HK-2 (cell line): ENCODE data around the gene NEMP1.
"Not testable (repeated sequence)": the region's sequence is repeated elsewhere in the genome, so short reads cannot be mapped to it uniquely, and the experiment has no call there.

ENCODE experiments used
- DNase-seq: peaks from one replicate; pipeline ENCODE4 v3.0.0-alpha.2; 2018; ENCODE audit not compliant: unreplicated experiment

Gene NEMP1

GRCh38 chr12:57057067-57057751 is 21.4 kb downstream of the NEMP1 start:
- no peak for DNase-seq

DNA sequence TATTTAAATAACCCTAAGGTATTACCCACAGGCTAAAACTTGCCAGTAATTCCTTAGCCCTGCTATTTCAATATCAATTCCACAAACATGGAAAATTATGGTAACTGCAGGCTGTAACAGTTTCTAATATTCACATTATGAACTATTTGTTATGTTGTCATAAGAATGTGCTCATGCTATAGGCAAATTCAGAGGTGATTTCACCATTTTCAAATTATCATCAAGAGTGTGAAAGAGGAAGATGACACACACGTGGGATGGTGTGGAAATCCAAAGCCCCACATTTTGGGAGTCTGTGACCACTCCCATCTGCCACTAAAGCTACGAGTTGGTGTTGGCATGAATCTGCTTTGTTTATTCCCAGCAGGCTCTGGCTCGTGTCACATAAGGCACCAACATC is 22.8 kb downstream of the NEMP1 start:
- DNase-seq, result no peak

- DNase-seq, result not testable (repeated sequence)
Measured at GRCh38 chr12:57053901-57054300, 24.7 kb downstream of the NEMP1 start.

- DNase-seq, result not testable (repeated sequence)
Measured at GRCh38 chr12:57053146-57053545, 25.4 kb downstream of the NEMP1 start.

DNA sequence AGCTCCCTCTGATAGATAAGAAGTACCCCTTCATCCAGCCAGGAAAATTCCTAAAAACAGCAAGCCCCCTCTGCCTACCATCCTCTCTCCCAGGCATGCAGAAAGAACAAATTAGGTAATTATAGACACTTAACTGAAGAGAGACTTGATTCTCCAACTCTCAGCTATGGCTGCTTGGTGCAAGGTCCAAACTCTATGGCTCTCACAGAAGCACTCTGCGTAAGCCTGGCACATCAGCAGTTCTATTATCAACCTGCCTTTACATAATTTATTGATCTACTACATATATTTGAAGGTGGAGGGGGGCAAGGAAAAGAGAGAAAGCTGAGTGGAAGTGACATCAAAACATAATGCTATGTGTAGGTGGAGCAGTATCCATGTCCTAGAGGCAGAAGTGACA is 27.6 kb downstream of the NEMP1 start:
- DNase-seq, result no peak

DNA sequence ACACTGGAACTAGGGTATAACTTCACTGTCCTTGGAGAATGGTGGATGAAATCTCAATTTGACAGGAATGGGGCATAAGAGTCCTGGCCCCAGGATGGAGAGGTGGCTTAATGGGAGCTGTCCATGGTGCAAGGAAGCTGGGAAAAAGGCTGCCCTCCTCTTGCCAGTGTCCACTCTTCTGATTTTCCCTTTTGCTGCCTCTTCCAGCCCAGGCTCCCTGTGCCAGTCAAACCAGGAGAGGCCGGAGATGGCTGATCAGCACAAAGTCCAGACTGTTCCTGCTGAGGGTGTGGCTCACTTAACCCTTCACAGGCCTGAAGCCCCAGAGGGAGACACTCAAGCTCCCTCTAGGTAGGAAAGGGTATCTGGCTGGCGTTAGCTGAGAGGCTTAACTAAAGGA is 28.7 kb downstream of the NEMP1 start, which contains the start of gene MYO1A:
Gene MYO1A (minus strand): TSS at position 240 of the 400 bp plus-strand sequence. CDS start 1,806 bp downstream, outside the sequence.
- no peak for DNase-seq

- no peak for DNase-seq
Measured at GRCh38 chr12:57049119-57049446, 29.5 kb downstream of the NEMP1 start.

- no peak for DNase-seq
Measured at GRCh38 chr12:57048423-57049118, 30.0 kb downstream of the NEMP1 start.

GRCh38 chr12:57047981-57048380 is 30.6 kb downstream of the NEMP1 start:
- no peak for DNase-seq

DNA sequence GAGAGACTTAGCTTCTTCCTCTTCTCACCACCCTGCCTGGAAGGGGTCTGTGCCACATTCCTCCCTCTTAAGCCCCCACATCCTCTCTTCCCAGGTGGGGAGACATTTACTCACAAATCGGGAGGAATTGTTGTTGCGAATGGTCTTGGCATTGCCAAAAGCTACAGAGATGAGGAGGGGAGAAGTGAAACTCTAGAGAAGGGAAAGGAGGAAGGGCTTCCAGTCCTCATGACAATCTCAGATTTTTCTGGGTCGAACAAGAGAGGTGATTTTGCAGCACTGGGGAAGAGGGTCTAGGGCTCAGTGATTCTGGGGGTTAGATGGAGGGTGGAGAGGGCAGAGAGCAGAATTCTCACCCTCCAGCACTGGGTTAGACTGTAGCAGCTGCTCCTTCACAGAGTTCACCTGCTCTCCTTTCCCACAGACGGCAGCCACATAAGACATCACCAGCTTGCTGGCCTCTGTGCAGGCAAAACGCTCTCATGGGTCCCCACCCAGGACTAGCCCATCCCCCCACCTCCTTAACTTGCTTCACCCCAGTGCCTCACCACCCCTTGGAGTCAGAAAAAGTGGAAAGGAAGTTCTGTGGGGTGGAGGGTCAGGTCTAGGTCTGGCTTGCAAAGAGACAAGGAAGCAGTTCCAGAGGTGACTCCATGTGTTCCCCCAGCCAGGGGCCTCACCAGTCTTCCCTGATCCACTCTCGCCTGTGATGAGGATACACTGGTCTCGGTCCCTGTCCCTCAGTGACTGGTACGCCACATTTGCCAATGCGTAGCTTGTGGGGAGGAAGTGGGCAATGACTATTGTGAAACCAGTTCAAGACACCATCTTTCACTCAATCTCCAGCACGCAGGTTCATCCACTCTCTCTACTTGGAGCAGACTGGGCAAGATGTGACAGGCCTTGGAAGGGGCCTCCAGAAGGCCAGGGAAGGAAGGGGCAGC is 31.4 kb downstream of the NEMP1 start:
- DNase-seq, result no peak

DNA sequence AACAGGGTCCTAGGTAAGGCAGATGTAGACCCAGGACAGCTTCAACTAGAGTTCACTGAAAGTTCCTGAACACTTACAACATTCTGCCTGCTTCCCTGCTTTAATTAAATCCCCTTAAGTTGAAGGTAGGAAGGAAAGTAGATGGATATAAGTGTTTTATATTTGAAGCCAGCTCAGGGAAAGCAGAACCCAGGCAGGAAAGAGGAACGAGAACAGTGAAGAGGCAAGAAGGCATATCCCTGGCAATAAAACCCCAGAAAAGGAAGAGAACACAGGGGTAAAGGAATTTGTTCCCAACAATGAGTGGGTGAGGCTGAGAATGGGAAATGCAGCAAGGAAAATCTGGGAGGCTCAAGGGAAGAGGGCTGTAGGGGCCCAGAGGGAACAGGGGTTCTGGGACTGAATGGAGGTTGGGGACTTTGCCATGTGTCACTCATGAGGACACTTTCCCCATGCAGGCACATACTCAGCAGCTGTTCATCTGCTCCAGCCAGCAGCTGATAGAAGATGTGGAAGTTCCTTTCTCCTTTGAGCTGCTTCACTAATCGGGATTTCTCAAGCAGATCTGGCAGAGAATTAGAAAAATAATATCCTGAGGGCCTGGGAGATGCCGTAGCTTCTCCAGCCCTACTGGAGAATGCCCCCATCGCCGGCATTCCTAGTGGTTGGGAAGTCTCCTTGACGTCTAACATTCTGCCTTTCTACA is 32.4 kb downstream of the NEMP1 start:
- DNase-seq, result no peak

DNA sequence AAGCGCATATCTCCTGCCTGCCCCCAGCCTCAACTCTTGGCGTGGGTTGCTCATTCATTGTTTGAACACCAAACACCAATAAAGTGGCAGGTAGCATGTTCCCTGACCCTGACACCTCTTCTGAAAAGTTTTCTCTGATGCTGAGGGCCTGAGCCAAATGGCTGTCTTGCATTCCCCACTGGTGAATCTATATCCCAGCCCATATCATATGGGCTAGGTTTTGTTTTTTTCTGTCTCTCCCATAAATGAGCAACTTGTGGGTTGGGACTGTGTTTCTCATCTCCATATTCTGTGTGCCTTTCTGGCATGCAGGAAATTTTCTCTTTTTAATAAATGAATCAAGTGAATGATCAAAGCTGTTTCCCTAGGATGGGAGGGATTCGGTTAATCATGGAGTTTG is 33.7 kb downstream of the NEMP1 start:
- no peak for DNase-seq

- DNase-seq, result no peak
Measured at GRCh38 chr12:57044468-57044867, 34.1 kb downstream of the NEMP1 start.

DNA sequence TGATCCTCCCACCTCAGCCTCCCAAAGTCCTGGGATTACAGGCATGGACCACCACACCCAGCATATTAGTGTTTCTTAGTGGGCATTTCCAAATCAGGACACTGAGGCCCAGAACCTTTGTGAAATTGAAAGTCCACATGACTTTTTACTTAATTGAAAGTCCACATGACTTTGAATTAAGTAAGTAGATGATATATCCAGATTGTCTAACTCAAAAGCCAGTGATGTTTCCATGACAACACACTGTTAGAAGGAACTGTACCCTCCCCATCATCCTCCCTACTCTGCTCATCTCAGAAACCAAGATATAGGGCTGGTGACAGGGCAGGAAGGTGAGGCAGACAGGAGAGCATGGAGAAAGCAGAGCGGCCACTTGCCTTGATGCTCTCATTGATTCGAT is 35.9 kb downstream of the NEMP1 start:
- DNase-seq, result no peak

DNA sequence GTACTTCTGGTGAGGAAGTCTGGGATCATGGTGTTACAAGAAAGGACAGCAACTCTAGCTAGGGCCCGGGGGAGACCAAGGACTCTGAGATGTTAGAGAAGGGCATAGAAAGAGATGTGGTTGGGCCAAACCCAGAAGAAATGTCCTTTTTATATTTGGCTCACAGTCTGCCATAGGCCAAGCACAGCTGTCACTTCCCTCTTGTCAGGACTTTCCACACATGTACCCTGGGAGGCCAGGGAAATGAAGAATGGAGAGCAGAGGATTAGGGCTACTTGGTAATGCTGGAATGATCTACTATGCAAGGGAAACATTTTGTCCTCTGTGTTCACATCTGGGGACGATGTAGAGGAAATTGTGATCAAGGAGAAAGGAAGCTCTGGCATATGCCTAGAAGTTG is 37.8 kb downstream of the NEMP1 start:
- DNase-seq, result no peak

GRCh38 chr12:57040211-57040610 is 38.4 kb downstream of the NEMP1 start:
- DNase-seq, result no peak

DNA sequence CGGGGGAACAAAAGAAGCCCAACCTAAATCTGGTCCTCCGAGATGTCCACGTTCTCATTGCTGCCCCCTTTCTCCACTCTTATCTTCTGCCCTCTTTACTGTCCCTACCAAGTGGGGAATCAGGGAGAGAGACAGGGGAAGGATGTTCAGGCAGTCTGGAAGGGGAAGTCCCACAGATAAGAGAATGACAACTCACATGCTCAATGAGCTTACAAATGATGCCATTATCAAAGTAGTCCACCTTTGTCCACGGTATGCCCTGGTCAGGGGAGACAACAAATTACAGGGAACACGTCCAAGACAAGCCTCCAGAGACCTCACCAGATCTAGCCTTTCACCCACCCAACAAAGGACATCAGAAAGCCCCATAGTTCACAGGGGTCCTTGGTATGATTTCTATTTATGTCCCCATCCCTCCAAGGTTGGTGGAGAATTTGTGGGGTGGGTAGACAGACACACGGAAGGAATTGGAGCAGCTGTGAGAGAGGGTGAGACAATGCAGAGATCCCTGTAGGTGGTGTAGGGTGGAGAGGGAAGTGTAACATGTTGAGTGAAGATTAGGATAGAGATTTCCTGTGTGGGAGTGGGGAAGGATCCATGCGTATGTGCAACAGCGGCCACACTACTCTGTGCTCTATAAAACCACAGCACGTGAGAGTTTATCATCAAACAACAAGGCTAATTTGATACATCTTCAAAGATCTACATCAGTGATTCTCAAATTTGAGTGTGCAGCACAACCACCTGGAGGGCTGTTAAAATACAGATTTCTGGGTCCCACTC is 39.4 kb downstream of the NEMP1 start:
- no peak for DNase-seq

DNA sequence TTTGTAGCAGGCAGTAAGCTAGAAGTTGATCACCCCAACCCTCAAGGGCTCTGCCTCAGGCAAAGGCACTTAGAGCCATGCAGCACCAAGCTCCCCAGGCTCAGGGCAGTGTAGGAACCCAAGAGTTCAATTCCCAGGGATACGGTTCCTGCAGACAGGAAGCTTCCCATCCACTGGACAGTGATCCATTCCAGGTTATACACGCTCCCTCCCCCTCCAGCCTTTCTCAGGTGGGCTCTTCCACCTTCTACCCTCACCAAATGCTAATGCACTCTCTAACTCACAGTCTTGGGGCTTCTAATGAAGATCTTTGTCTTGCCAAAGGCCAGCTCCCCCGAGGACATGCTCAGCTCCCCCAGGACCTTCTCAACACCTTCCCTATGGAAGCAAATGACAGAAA is 41.3 kb downstream of the NEMP1 start:
- no peak for DNase-seq

DNA sequence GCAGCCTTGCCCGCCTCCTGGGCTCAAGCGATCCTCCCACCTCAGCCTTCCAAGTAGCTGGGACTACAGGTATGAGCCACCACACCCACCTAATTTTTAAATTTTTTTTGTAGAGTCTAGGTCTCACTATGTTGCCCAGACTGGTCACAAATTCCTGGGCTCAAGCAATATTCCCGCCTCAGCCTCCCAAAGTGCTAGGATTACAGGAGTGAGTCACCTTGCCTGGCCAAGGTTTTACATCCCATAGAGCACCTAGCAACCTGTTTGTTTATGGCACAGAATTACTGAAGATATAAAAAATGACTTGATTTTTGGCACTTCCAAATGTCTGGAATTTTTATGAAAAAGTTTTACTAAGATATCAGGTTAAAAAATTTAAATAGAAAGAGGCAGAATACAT is 45.2 kb downstream of the NEMP1 start:
- no peak for DNase-seq

DNA sequence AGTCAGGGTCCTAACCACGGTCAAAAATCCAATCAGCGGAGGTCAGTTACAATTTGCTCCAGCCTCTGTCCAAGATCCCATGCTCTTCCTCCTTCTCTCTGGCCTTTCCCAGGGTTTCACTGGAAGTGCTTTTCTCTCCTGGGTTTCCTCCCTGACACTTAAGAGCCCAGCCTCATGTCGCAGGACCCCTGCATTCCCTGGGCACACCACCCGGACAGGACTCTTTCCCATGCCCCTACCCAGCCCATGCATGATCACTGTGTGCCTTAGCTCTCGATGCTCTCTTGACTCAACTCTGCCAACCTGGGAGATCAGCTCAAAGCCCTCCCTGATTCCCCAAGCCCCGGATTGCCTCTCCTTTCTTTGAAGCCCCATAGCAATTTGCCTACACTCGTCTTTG is 46.8 kb downstream of the NEMP1 start:
- no peak for DNase-seq

GRCh38 chr12:57031138-57031725 is 47.4 kb downstream of the NEMP1 start:
- DNase-seq, result no peak
